GM12891 (cell line): ENCODE measurements around the gene MINPP1.
"Not testable (repeated sequence)": the region's sequence is repeated elsewhere in the genome, so short reads cannot be mapped to it uniquely, and the experiment has no call there.

Experiments used
- DNase-seq: peaks from one replicate; pipeline ENCODE4 v3.0.0; 2011; ENCODE audit warnings: low spot score; ENCODE audit not compliant: insufficient read length
- FAIRE-seq: peaks from 2 replicates; lab custom pipeline; 2011; peaks lifted over from hg19 to GRCh38; lab: Jason Lieb, UNC
- PAX5 ChIP-seq: IDR thresholded peaks from 2 replicates; pipeline ENCODE4 v1.6.1; 2011; ENCODE audit warnings: low read length, moderate library complexity, mild to moderate bottlenecking; ENCODE audit not compliant: insufficient read depth, severe bottlenecking
- POLR2A ChIP-seq: IDR thresholded peaks from 2 replicates; pipeline ENCODE4 v1.6.1; 2011; ENCODE audit warnings: low read depth, low read length, control low read depth
- POLR2AphosphoS5 ChIP-seq: IDR thresholded peaks from 2 replicates; pipeline ENCODE4 v1.6.1; 2011; ENCODE audit warnings: low read depth, low read length, control low read depth
- POU2F2 ChIP-seq: IDR thresholded peaks from 2 replicates; pipeline ENCODE4 v1.6.1; 2011; ENCODE audit warnings: low read depth, mild to moderate bottlenecking, control low read depth, low read length, moderate library complexity
- SPI1 ChIP-seq: IDR thresholded peaks from 2 replicates; pipeline ENCODE4 v1.6.1; 2011; ENCODE audit warnings: low read depth, low read length, control low read depth
- TAF1 ChIP-seq: IDR thresholded peaks from 2 replicates; pipeline ENCODE4 v1.6.1; 2011; ENCODE audit warnings: low read depth, low read length, control low read depth

Gene MINPP1

GRCh38 chr10:87591589-87591886 is 86.8 kb downstream of the MINPP1 start:
- FAIRE-seq (no peak), DNase-seq (no peak)

GRCh38 chr10:87592920-87593319 is 88.2 kb downstream of the MINPP1 start:
- not testable (repeated sequence) for FAIRE-seq

More at GRCh38 chr10:87591589-87591886, 86.8 kb downstream of the MINPP1 start:
- TF ChIP-seq PAX5: no peak
- TF ChIP-seq POLR2A: no peak

DNA sequence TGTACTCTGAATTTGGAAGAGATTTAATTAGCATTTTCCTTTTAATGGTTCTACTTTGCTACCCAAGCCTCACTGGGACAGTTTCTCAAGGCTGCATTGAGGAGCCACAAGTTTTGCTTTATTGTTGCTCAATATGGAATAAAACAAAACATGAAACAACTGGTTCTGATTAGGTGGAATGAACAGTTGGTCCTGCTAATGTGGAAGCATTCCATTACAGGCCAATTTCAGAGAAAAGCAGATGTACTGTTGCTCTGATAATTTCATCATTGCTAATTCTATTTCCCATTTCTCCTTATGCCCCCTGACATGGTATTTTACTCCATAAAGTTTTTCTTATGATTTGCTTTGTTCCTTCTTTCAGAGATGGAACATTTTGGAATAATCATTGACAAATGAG is 89.0 kb downstream of the MINPP1 start:
- no peak for DNase-seq
- TF ChIP-seq POU2F2: no peak
- TF ChIP-seq POLR2AphosphoS5: no peak
- FAIRE-seq: peak; percentile 43

More at GRCh38 chr10:87592920-87593319, 88.2 kb downstream of the MINPP1 start:
- not testable (repeated sequence) for DNase-seq

GRCh38 chr10:87594181-87594580 is 89.5 kb downstream of the MINPP1 start:
- FAIRE-seq: no peak
- DNase-seq: no peak
- TF ChIP-seq SPI1: no peak
- no peak for TF ChIP-seq PAX5
- TF ChIP-seq POLR2AphosphoS5: no peak
- TF ChIP-seq POU2F2: no peak
- no peak for TF ChIP-seq POLR2A
- no peak for TF ChIP-seq TAF1

DNA sequence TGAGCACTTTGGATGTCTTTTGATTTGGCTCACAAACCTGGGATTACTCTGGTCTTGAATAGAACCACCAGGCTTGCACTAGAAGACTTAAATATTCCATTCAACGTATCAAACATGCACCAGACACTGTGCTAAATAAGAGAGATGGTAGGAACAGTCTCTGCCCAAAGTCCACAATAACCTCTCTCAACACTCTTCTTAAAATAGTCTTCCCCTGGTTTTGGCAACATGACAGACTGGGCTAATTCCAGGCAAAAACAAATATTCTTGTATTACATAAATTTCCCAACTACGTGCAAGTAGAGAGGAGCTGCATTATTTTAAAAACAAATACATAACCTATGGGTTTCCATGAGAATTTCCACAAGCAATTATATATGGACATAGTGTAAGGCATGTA is 90.2 kb downstream of the MINPP1 start:
- no peak for DNase-seq
- TF ChIP-seq POLR2AphosphoS5 (no peak), SPI1 (no peak), TAF1 (no peak), PAX5 (no peak), POLR2A (no peak), POU2F2 (no peak)
- FAIRE-seq: no peak

GRCh38 chr10:87596351-87596750 is 91.7 kb downstream of the MINPP1 start:
- FAIRE-seq: no peak
- DNase-seq: no peak
- TF ChIP-seq TAF1: no peak
- no peak for TF ChIP-seq POU2F2

- no peak for TF ChIP-seq POLR2A
- TF ChIP-seq PAX5: no peak
- DNase-seq (no peak), FAIRE-seq (no peak)
Measured at GRCh38 chr10:87598700-87599099, 94.0 kb downstream of the MINPP1 start.

GRCh38 chr10:87600581-87600980 is 95.9 kb downstream of the MINPP1 start:
- TF ChIP-seq POLR2AphosphoS5: no peak
- no peak for TF ChIP-seq POU2F2
- TF ChIP-seq PAX5: no peak
- no peak for TF ChIP-seq SPI1
- TF ChIP-seq TAF1: no peak
- TF ChIP-seq POLR2A: no peak
- no peak for DNase-seq
- FAIRE-seq: no peak
